ENCODE results near the gene PLAGL1.

- TF ChIP-seq CTCF (IDR thresholded peaks at IDR 0.05) (no peak), EP300 (IDR thresholded peaks at IDR 0.05) (no peak)
Observed at GRCh38 chr6:143901885-143902750, 105.9 kb downstream of the PLAGL1 start.
